Upper lobe of right lung (tissue), 1 donor: ENCODE measurements around the gene ERC1. TPM values are rescaled to one million over a fixed set of nuclear protein-coding genes. Genes with fewer than 3 reads are reported as not detected.

Experiments
- ATAC-seq: fragments of 200-7000 bp; cut with Tn5 transposase; one replicate; pipeline ENCODE4 v1.9.1; 2020; ENCODE audit warnings: mild to moderate bottlenecking, moderate library complexity
- DNase-seq: peaks from one replicate; pipeline ENCODE4 v3.0.0-alpha.2; 2020
- H3K27ac ChIP-seq: fragments of 200-600 bp; one replicate; pipeline ENCODE4 v1.8.0; 2022
- H3K27me3 ChIP-seq: fragments of 200-600 bp; one replicate; pipeline ENCODE4 v1.8.0; 2022; ENCODE audit warnings: mild to moderate bottlenecking
- H3K36me3 ChIP-seq: fragments of 200-600 bp; one replicate; pipeline ENCODE4 v1.8.0; 2022
- H3K4me1 ChIP-seq: fragments of 200-600 bp; one replicate; pipeline ENCODE4 v1.8.0; 2022
- H3K4me3 ChIP-seq: fragments of 200-600 bp; one replicate; pipeline ENCODE4 v1.8.0; 2022; ENCODE audit warnings: mild to moderate bottlenecking
- H3K9me3 ChIP-seq: fragments of 200-600 bp; one replicate; pipeline ENCODE4 v1.8.0; 2022
- CTCF ChIP-seq: fragments of 200-600 bp; IDR thresholded peaks from one replicate; pipeline ENCODE4 v1.8.0; 2022; ENCODE audit warnings: antibody characterized with exemption
- intact Hi-C: fragments of 100-400 bp; cut with DNase I; formaldehyde crosslinking; loops from one replicate; pipeline ENCODE4 v1.11.0; 2022
- total RNA-seq: library from RNA; stranded (reverse); fragmentation: NEBNext Ultra II Directional; extraction: Animal tissue kit (Norgen Biotek cat#: 25700); gene quantifications from one replicate; pipeline ENCODE4 v1.2.1, GENCODE V29; 2021
- donor health status: DM: no; HTN: yes; CAD: no; lungs with severe emphysema.

ERC1 gene
- total RNA-seq, 1 donor from 2014 or later = 54.3 TPM

GRCh38 chr12:1373901-1374735 lies 383.1 kb downstream of the ERC1 start:
- DNase-seq = no peak
- intact Hi-C loops = no loop called here
- H3K36me3 ChIP-seq = peaks cover 9% of the 10 kb centered on the region
- no peak overlapping the region for H3K4me3 ChIP-seq
- H3K27ac ChIP-seq = no peak overlapping the region
- no peaks in the 10 kb centered on the region for H3K27me3 ChIP-seq
- no peak for ATAC-seq
- H3K9me3 ChIP-seq = no peaks in the 10 kb centered on the region
- no peak for TF ChIP-seq CTCF
- peaks cover 2% of the 10 kb centered on the region for H3K4me1 ChIP-seq

DNA sequence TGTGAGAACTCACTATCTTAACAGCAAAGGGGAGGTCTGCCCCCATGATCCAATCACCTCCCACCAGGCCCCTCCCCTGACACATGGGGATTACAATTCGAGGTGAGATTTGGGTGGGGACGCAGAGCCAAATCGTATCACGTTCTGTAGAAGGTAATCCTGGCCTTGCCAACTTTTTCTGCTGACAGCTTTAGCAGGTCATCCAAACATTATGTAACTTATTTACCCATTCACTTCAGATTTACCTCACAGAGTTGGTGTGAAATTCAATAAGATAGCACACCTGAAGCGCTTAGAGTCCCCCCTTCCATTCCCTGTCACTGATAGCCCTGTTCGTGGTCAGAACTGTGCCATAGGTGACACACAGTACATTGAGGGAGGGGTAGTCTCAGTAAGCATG lies 384.3 kb downstream of the ERC1 start:
- Histone ChIP-seq H3K36me3 (peaks cover 9% of the 10 kb centered on the region), H3K4me1 (no peaks in the 10 kb centered on the region), H3K27ac (no peak overlapping the region), H3K27me3 (no peaks in the 10 kb centered on the region), H3K9me3 (no peaks in the 10 kb centered on the region), H3K4me3 (no peak overlapping the region)
- ATAC-seq = no peak
- no peak for TF ChIP-seq CTCF
- intact Hi-C loops = no loop called here
- no peak for DNase-seq

DNA sequence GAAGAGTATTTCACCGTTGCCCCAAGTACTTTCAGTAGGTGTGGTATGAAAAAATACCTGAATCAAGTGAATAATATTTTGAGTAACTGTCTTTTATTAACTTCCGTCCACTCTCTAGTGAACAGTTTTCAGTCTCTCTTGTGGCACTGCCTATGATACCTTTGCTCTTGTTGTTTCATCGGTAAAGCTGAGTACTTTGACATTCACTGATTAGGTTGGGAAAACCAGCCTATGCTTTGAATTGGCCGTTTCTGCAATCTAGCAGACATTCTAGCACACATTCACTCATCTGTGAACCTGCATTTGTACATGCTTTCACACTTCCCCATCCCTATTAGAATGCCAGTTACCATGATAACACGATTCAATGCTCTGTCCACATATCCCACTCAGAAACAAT lies 386.1 kb downstream of the ERC1 start:
- no peak for TF ChIP-seq CTCF
- intact Hi-C loops = no loop called here

DNA sequence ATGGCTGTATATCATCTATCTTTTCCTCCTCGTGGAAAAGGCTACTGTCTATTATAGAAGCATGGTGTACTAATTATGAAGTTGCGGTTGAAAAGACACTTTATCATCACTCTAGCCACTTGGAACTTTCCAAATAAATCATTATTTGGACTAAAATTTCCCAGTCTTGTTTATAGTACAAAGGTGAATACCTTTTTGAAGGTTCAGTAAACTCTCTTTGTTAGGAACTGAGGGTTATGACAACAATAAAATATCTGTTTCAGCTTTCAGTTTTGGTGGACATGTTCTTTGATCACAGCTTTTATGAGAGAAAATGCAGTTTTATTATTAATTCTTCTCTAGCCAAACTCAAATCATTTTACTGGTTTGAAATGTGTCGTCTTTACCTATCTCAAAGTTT lies 386.7 kb downstream of the ERC1 start:
- no peak for DNase-seq
- intact Hi-C loops = no loop called here
- Histone ChIP-seq H3K27ac (no peak overlapping the region), H3K27me3 (no peaks in the 10 kb centered on the region), H3K4me1 (no peaks in the 10 kb centered on the region), H3K9me3 (no peaks in the 10 kb centered on the region), H3K36me3 (peaks cover 9% of the 10 kb centered on the region), H3K4me3 (no peak overlapping the region)
- no peak for ATAC-seq
- no peak for TF ChIP-seq CTCF

More for the DNA sequence above, 386.1 kb downstream of the ERC1 start:
- Histone ChIP-seq H3K4me3 (no peak overlapping the region), H3K27ac (no peak overlapping the region), H3K27me3 (no peaks in the 10 kb centered on the region), H3K4me1 (no peaks in the 10 kb centered on the region), H3K9me3 (no peaks in the 10 kb centered on the region), H3K36me3 (peaks cover 9% of the 10 kb centered on the region)
- no peak for DNase-seq
- no peak for ATAC-seq

GRCh38 chr12:1380171-1380851 lies 389.3 kb downstream of the ERC1 start:
- no peak for TF ChIP-seq CTCF
- ATAC-seq (no peak), DNase-seq (no peak)
- H3K9me3 ChIP-seq = no peaks in the 10 kb centered on the region
- H3K27me3 ChIP-seq = no peaks in the 10 kb centered on the region
- H3K4me1 ChIP-seq = no peaks in the 10 kb centered on the region
- no peak overlapping the region for H3K4me3 ChIP-seq
- H3K36me3 ChIP-seq = peaks cover 9% of the 10 kb centered on the region
- intact Hi-C loops = no loop called here
- no peak overlapping the region for H3K27ac ChIP-seq
